Upper lobe of right lung (tissue), 1 donor: Measurements from ENCODE around the gene ATXN7. TPM values are rescaled to one million over a fixed set of nuclear protein-coding genes. Genes with fewer than 3 reads are reported as not detected.

Experiments used
- ATAC-seq: fragments of 200-7000 bp; cut with Tn5 transposase; one replicate; pipeline ENCODE4 v1.9.1; 2020; ENCODE audit warnings: mild to moderate bottlenecking, moderate library complexity
- DNase-seq: peaks from one replicate; pipeline ENCODE4 v3.0.0-alpha.2; 2020
- H3K27ac ChIP-seq: fragments of 200-600 bp; one replicate; pipeline ENCODE4 v1.8.0; 2022
- H3K27me3 ChIP-seq: fragments of 200-600 bp; one replicate; pipeline ENCODE4 v1.8.0; 2022; ENCODE audit warnings: mild to moderate bottlenecking
- H3K36me3 ChIP-seq: fragments of 200-600 bp; one replicate; pipeline ENCODE4 v1.8.0; 2022
- H3K4me1 ChIP-seq: fragments of 200-600 bp; one replicate; pipeline ENCODE4 v1.8.0; 2022
- H3K4me3 ChIP-seq: fragments of 200-600 bp; one replicate; pipeline ENCODE4 v1.8.0; 2022; ENCODE audit warnings: mild to moderate bottlenecking
- H3K9me3 ChIP-seq: fragments of 200-600 bp; one replicate; pipeline ENCODE4 v1.8.0; 2022
- intact Hi-C: fragments of 100-400 bp; cut with DNase I; formaldehyde crosslinking; loops from one replicate; pipeline ENCODE4 v1.11.0; 2022
- total RNA-seq: library from RNA; stranded (reverse); fragmentation: NEBNext Ultra II Directional; extraction: Animal tissue kit (Norgen Biotek cat#: 25700); gene quantifications from one replicate; pipeline ENCODE4 v1.2.1, GENCODE V29; 2021
- TF ChIP-seq, protein P1 (sequence below): fragments of 200-600 bp; IDR thresholded peaks from one replicate; pipeline ENCODE4 v1.8.0; 2022; ENCODE audit warnings: antibody characterized with exemption
- donor health status: DM: no; HTN: yes; CAD: no; lungs with severe emphysema.

Gene ATXN7
- total RNA-seq, 1 donor from 2014 or later, result 35.5 TPM

DNA sequence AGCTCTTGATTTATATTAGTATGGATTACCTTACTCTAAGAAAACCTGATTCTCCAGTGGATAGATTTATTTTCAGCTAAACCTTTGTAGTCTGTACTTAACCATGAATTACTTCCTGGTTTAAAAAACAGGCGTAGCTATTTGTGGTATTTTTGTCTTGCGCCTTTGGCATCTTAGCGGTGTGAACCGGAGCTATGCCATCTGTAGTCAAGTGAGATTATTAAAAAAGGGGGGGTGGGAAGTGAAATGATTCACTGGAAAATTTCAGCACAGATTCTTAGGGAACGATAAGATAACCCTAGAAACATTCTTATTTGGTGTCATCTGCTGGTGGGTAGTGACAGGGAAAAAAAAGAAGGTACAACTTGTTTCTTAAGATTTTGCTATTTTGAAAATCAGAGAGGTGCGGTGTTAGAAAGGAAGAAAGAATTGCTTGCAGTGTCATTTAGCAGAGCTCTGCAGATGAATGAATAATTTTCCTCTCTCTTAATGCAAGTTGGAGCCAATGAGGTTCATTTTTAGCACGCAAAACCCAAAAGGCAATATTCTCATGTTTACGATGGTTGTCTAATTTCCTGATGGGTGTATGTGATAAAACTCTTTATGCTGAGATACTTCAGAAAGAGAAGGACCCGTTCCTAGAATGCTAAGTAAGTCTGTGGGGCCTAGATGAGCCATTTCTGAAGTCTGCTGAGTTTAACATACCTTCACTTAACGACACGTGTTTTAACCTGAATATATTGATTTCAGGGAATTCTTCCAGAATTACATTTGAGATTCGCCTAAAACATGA is 115.6 kb downstream of the ATXN7 start:
- H3K27me3 ChIP-seq, result no peaks in the 10 kb centered on the region
- H3K4me3 ChIP-seq, result peak overlapping the region; percentile 20
- H3K4me1 ChIP-seq, result peaks cover 57% of the 10 kb centered on the region
- H3K27ac ChIP-seq, result peak overlapping the region; percentile 24
- H3K36me3 ChIP-seq, result peaks cover 31% of the 10 kb centered on the region
- intact Hi-C loops, result no loop called here
- DNase-seq (no peak), ATAC-seq (peak; percentile 68)
- no peaks in the 10 kb centered on the region for H3K9me3 ChIP-seq
- TF ChIP-seq, protein P1, sequence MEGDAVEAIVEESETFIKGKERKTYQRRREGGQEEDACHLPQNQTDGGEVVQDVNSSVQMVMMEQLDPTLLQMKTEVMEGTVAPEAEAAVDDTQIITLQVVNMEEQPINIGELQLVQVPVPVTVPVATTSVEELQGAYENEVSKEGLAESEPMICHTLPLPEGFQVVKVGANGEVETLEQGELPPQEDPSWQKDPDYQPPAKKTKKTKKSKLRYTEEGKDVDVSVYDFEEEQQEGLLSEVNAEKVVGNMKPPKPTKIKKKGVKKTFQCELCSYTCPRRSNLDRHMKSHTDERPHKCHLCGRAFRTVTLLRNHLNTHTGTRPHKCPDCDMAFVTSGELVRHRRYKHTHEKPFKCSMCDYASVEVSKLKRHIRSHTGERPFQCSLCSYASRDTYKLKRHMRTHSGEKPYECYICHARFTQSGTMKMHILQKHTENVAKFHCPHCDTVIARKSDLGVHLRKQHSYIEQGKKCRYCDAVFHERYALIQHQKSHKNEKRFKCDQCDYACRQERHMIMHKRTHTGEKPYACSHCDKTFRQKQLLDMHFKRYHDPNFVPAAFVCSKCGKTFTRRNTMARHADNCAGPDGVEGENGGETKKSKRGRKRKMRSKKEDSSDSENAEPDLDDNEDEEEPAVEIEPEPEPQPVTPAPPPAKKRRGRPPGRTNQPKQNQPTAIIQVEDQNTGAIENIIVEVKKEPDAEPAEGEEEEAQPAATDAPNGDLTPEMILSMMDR, result no peak

DNA sequence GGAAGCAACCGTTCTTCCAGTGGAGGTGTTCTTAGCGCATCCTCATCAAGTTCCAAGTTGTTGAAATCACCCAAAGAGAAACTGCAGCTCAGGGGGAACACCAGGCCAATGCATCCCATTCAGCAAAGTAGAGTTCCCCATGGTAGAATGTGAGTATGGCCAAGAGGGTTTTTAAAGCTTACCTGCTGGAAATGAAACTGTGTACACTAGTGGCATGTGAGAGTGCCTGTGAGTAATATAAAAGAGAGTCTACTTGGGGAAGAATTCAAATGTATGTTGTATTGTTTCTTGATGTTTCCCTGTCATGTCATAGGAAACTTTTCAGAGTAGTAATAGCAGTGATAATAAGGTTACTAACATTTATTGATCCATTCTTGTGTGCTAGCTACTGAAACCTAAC is 116.4 kb downstream of the ATXN7 start:
- TF ChIP-seq, protein P1, result no peak
- Histone ChIP-seq H3K4me1 (peaks cover 55% of the 10 kb centered on the region), H3K9me3 (no peaks in the 10 kb centered on the region), H3K27me3 (no peaks in the 10 kb centered on the region), H3K27ac (peak overlapping the region; percentile 24), H3K36me3 (peaks cover 38% of the 10 kb centered on the region), H3K4me3 (peak overlapping the region; percentile 20)
- ATAC-seq (no peak), DNase-seq (no peak)
- intact Hi-C loops, result no loop called here

DNA sequence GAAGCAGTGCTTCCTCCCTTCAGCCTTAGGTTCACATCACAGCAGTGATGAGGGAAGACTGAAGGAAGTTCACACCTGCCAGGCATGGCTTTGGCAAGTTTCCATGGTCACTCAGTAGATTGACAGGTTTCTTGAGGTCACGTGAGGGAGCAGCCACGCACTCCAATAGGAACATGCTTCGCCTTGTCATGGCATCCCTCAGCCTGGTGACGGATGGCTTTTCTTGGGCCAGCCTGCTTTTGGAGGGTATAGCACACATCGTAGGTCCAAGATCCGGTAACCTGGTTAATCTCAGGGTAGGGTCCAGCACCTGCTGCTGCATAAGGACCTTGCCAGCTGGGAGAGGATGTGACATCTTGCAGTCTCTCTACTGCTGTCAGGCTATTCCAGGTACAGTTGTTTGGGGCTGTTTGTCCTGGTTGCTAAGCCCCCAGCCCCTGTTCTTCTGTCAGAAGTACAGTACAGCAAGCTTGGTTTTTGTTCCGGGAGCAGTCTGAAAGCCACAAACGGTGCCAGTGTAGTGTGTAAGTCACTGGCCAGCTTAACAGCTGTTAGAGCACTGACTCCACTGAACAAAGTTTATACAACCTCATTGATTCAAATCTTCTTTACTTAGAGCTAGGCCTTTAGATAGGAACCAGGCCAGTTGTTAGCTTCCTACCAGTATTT is 117.3 kb downstream of the ATXN7 start:
- no peaks in the 10 kb centered on the region for H3K27me3 ChIP-seq
- DNase-seq (no peak), ATAC-seq (no peak)
- intact Hi-C loops, result no loop called here
- H3K4me3 ChIP-seq, result no peak overlapping the region
- no peaks in the 10 kb centered on the region for H3K9me3 ChIP-seq
- H3K4me1 ChIP-seq, result peaks cover 47% of the 10 kb centered on the region
- TF ChIP-seq, protein P1, result no peak
- H3K27ac ChIP-seq, result peak overlapping the region; percentile 12
- H3K36me3 ChIP-seq, result peaks cover 48% of the 10 kb centered on the region

DNA sequence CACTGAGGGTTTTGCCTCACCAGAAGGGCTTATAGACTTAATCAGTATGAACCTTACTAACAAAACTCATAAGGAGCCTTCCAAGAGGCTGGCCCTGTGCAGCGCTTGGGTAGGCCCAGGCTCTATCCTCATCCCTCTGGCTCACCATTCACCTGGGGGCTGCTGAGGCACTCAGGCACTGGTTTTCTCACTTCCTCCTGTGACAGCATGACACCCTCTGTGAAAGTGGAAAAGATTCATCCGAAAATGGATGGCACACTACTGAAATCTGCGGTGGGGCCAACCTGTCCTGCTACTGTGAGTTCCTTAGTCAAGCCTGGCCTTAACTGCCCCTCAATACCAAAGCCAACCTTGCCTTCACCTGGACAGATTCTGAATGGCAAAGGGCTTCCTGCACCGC is 118.3 kb downstream of the ATXN7 start:
- no peak for ATAC-seq
- no peaks in the 10 kb centered on the region for H3K9me3 ChIP-seq
- H3K36me3 ChIP-seq, result peaks cover 58% of the 10 kb centered on the region
- H3K27ac ChIP-seq, result no peak overlapping the region
- peaks cover 37% of the 10 kb centered on the region for H3K4me1 ChIP-seq
- no peaks in the 10 kb centered on the region for H3K27me3 ChIP-seq
- DNase-seq, result no peak
- intact Hi-C loops, result no loop called here
- no peak overlapping the region for H3K4me3 ChIP-seq
- TF ChIP-seq, protein P1, result no peak

DNA sequence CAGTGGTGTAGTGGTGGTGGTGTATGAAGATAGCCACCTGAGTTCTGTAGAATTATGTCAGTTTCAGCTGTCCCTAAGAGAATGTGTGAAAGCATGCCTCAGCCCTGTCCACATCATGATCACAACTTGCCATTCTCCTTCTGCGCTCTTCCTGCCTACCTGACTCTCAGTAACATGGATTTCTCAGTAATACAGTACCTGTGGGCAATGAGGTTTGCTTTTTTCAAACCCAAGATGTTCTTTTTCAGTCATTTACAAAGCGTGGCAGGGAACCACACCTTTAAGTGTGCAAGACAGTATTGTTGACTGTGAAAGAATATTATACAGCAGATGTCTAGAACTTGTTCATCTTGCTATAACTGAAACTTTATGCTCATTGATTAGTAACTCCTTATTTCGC is 120.7 kb downstream of the ATXN7 start:
- Histone ChIP-seq H3K36me3 (peaks cover 82% of the 10 kb centered on the region), H3K27me3 (no peaks in the 10 kb centered on the region), H3K4me1 (peaks cover 14% of the 10 kb centered on the region), H3K27ac (no peak overlapping the region), H3K9me3 (no peaks in the 10 kb centered on the region), H3K4me3 (no peak overlapping the region)
- DNase-seq (no peak), ATAC-seq (no peak)
- intact Hi-C loops, result no loop called here
- TF ChIP-seq, protein P1, result no peak
